B cell (primary cell): ENCODE measurements around the gene NEURL2.

Experiments used
- CTCF ChIP-seq: fragments of 200-600 bp; IDR thresholded peaks from one replicate; pipeline ENCODE4 v1.8.0; 2022; ENCODE audit warnings: antibody characterized with exemption, mild to moderate bottlenecking
- EZH2 ChIP-seq: IDR thresholded peaks from 2 replicates; pipeline ENCODE4 v1.6.1; 2012; ENCODE audit warnings: borderline replicate concordance, low read depth, mild to moderate bottlenecking, moderate library complexity, low read length; ENCODE audit not compliant: insufficient read depth, poor library complexity, severe bottlenecking

DNA sequence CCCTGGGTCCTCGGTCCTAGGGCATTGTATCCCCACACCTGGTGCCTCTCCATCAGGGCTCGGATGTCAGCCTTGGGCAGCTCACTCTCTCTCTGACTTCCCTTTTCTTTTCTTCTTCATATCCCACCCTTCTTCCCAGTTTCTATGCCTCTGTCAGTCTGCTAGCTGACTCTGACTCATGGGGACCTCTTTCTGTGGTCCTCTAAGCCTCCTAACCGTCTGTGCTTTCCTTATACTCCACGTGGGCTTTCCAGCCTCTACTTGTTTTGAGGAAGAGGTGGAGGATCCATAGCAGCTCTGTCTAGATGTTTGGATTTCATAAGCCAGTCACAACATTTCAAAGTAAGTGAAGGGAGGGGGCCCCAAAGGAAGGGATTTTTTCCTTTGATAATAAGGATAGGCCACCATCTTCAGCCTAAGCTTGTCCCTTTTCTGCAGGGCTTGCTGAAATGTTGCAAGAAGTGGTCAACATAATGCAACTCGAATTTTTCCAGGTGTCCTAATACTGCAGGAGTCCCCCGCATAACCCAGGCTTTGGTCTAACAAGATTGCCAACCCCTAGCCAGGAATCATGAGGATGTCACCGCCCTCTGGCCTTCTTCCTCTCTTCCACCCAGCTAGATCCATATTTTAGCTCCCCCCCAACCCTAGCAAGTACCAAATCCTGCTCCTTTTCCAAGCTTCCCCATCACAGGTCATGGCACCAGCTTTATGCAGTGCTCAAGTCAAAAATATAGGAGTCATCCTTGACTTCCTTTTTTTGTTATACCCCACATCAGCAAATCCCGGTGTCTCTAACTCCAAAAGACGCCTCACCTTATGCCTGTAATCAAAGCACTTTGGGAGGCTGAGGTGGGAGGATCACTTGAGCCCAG lies 29.7 kb upstream of the NEURL2 start:
- TF ChIP-seq CTCF (no peak), EZH2 (no peak)
